ENCODE measurements around the gene ARHGEF38.

DNA sequence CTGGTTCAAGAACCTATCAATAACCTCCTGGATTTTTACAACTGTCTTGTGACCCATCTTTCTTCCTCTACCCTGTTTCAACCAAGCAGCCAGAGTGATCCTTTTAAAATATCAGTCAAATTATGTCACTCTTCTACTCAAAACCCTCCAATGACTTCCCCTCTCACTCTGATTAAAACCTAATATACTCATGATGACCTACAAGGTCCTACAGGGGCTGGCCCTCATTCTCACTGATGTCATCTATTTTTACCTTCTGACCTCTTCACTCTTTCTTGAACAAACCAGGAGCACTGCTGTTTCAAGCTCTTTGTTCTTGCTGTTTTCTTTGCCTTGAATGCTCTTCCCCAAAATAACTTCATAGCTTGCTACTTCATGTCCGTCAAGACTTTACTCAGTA is 48.5 kb downstream of the ARHGEF38 start:
- TF ChIP-seq, protein P1, sequence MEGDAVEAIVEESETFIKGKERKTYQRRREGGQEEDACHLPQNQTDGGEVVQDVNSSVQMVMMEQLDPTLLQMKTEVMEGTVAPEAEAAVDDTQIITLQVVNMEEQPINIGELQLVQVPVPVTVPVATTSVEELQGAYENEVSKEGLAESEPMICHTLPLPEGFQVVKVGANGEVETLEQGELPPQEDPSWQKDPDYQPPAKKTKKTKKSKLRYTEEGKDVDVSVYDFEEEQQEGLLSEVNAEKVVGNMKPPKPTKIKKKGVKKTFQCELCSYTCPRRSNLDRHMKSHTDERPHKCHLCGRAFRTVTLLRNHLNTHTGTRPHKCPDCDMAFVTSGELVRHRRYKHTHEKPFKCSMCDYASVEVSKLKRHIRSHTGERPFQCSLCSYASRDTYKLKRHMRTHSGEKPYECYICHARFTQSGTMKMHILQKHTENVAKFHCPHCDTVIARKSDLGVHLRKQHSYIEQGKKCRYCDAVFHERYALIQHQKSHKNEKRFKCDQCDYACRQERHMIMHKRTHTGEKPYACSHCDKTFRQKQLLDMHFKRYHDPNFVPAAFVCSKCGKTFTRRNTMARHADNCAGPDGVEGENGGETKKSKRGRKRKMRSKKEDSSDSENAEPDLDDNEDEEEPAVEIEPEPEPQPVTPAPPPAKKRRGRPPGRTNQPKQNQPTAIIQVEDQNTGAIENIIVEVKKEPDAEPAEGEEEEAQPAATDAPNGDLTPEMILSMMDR (conservative IDR thresholded peaks at IDR 0.05; ENCODE audit: low read length), result no peak
- no peak for TF ChIP-seq EZH2phosphoT487 (IDR thresholded peaks at IDR 0.05; ENCODE audit: borderline replicate concordance)

Measured in Loucy (cell line).